Spleen (tissue), 7 donors: ENCODE measurements around the gene SMO.

ENCODE experiments used
- CTCF ChIP-seq, 11 experiments: fragments of 200-600 bp in 7 of 11; fragments of 450-650 bp in 4 of 11; sonication (generic) in 4 of 11; IDR thresholded peaks in 8 of 11; conservative IDR thresholded peaks in 3 of 11; 1 replicate in 7 of 11; 2 replicates in 4 of 11; pipeline versions ENCODE4 v1.4.0 to v1.8.0; 2016 to 2021; ENCODE audit warnings: antibody characterized with exemption in 11 of 11, inconsistent platforms in 4 of 11, mild to moderate bottlenecking in 1 of 11
- POLR2A ChIP-seq, 3 donors: fragments of 450-650 bp; IDR thresholded peaks; one replicate each; pipeline ENCODE4 v1.5.1; 2017; ENCODE audit warnings: antibody characterized with exemption in 3 of 3, mild to moderate bottlenecking in 1 of 3
- POLR2AphosphoS5 ChIP-seq, 3 donors: sonication (generic); formaldehyde crosslinking; IDR thresholded peaks; one replicate each; pipeline ENCODE4 v1.5.1; 2017; ENCODE audit warnings: antibody characterized with exemption in 3 of 3
- donor health status: DM: no; HTN: no; CAD: no; lungs with moderate emphysema.
- donor health status: DM: no; HTN: no; CAD: no.
- donor health status: DM: no; HTN: no; CAD: no.

- TF ChIP-seq CTCF (IDR thresholded peaks at IDR 0.05 in 8 of 11, conservative IDR thresholded peaks at IDR 0.05 in 3 of 11): no peak
- TF ChIP-seq POLR2AphosphoS5 (IDR thresholded peaks at IDR 0.05): no peak
- TF ChIP-seq POLR2A (IDR thresholded peaks at IDR 0.05): no peak
Observed at GRCh38 chr7:129168231-129169021, 20.0 kb upstream of the SMO start.
